ENCODE measurements around the gene RASAL2. TPM values are rescaled to one million over a fixed set of nuclear protein-coding genes. Genes with fewer than 3 reads are reported as not detected.

Gene RASAL2
- total and polyA plus RNA-seq, 2 of the 13 experiments (the other 11 are each of a cell fraction or from before 2014, with no cell fraction given), result 5.4 to 5.9 TPM

GRCh38 chr1:178399177-178399728 lies 305.3 kb downstream of the RASAL2 start (continued):
- TF ChIP-seq MIER3 (CRISPR knock-in tag; IDR thresholded peaks at IDR 0.05; ENCODE audit: borderline replicate concordance), result no peak
- TF ChIP-seq MXD1 (CRISPR knock-in tag; IDR thresholded peaks at IDR 0.05), result no peak
- no peak for TF ChIP-seq FOXA1 (IDR thresholded peaks at IDR 0.05)
- no peak for TF ChIP-seq FOXA1 (CRISPR knock-in tag; IDR thresholded peaks at IDR 0.05)
- no peak for TF ChIP-seq JARID2 (CRISPR knock-in tag; IDR thresholded peaks at IDR 0.05; ENCODE audit: insufficient replicate concordance)
- TF ChIP-seq ZFP36 (IDR thresholded peaks at IDR 0.05; ENCODE audit: borderline replicate concordance, low read depth, low read length, partially characterized antibody), result no peak
- TF ChIP-seq KLF13 (CRISPR knock-in tag; IDR thresholded peaks at IDR 0.05), result no peak
- TF ChIP-seq SRSF9 (IDR thresholded peaks at IDR 0.05; ENCODE audit: borderline replicate concordance, insufficient read depth, low read depth, low read length, poor library complexity, severe bottlenecking), result no peak
- TF ChIP-seq, protein P1, sequence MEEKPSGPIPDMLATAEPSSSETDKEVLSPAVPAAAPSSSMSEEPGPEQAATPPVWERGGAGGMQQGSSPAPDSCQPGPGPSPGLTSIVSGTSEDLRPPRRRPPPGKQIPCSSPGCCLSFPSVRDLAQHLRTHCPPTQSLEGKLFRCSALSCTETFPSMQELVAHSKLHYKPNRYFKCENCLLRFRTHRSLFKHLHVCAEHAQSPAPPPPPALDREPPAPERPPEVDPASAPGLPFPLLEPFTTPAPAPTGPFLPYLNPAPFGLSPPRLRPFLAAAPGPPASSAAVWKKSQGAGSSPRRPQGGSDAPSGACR (CRISPR knock-in tag; IDR thresholded peaks at IDR 0.05), result no peak

DNA sequence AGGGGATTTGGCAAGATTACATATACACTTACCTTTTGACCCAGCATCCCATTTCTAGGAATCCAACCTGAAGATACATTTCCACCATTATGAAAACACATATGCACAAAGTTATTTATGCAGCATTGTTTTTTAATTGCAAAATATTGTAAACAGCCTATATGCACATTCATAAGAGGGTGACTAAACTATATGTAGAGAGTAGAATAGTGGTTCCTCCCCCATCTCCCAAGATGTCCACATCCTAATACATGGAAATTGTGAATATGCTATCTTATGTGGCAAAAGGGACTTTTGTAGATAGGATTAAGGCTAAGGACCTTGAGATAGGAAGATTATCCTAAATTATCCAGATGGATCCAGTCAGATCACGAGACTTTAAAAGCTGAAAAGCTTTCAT lies 311.2 kb downstream of the RASAL2 start:
- ATAC-seq (no peak), FAIRE-seq (no peak), DNase-seq (ENCODE audit: low spot score) (no peak)
- Histone ChIP-seq H3K9ac (ENCODE audit: insufficient read depth, low read depth, low read length) (no peak overlapping the region), H3K36me3 (replicated peaks in 1 of 2; ENCODE audit: control insufficient read depth in 1 of 2, insufficient read depth in 2 of 2, low read length in 2 of 2) (no peaks in the 10 kb centered on the region), H4K20me1 (ENCODE audit: insufficient read depth, low read length) (no peaks in the 10 kb centered on the region), H3K4me3 (replicated peaks in 1 of 3; ENCODE audit: insufficient read depth in 1 of 3, low read depth in 2 of 3, low read length in 3 of 3) (no peak overlapping the region), H3K4me2 (ENCODE audit: low read depth, low read length) (no peak overlapping the region), H3K9me3 (ENCODE audit: low read length) (no peaks in the 10 kb centered on the region), H3K27ac (ENCODE audit: extremely low read length, insufficient read depth, low read length) (no peak overlapping the region), H3K79me2 (ENCODE audit: insufficient read depth, low read length) (no peaks in the 10 kb centered on the region), H2AFZ (ENCODE audit: low read length) (no peak overlapping the region), H3K27me3 (ENCODE audit: control insufficient read depth in 1 of 2, insufficient read depth in 2 of 2, low read length in 2 of 2) (no peaks in the 10 kb centered on the region), H3K4me1 (ENCODE audit: insufficient read depth, low read length) (no peaks in the 10 kb centered on the region)
- ChIA-PET CTCF (ENCODE audit: low intra/inter-chr PET ratio, low total read pairs) (no interaction called here), POLR2A (no interaction called here)
- no TSS peak for BruUV-seq (replicated peaks)
- in situ Hi-C loops (cut with HindIII; ENCODE audit: extremely low pct_ligation_motif_present, low pct_unique_long_range_greater_than_20kb), result no loop called here
- intact Hi-C loops (cut with micrococcal nuclease; ENCODE audit: unreplicated experiment), result no loop called here
- no peak for TF ChIP-seq MIER3 (CRISPR knock-in tag; IDR thresholded peaks at IDR 0.05; ENCODE audit: borderline replicate concordance)
- TF ChIP-seq ZNF614 (CRISPR knock-in tag; IDR thresholded peaks at IDR 0.05; ENCODE audit: borderline replicate concordance), result no peak
- no peak for TF ChIP-seq LRRFIP1 (CRISPR knock-in tag; conservative IDR thresholded peaks at IDR 0.05)
- no peak for TF ChIP-seq ZNF605 (CRISPR knock-in tag; IDR thresholded peaks at IDR 0.05)
- no peak for TF ChIP-seq TRIM24 (CRISPR knock-in tag; IDR thresholded peaks at IDR 0.05)
- no peak for TF ChIP-seq XBP1 (CRISPR knock-in tag; IDR thresholded peaks at IDR 0.05)
- TF ChIP-seq, protein P2, sequence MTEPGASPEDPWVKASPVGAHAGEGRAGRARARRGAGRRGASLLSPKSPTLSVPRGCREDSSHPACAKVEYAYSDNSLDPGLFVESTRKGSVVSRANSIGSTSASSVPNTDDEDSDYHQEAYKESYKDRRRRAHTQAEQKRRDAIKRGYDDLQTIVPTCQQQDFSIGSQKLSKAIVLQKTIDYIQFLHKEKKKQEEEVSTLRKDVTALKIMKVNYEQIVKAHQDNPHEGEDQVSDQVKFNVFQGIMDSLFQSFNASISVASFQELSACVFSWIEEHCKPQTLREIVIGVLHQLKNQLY (CRISPR knock-in tag; IDR thresholded peaks at IDR 0.05), result no peak
- no peak for TF ChIP-seq PAX8 (CRISPR knock-in tag; IDR thresholded peaks at IDR 0.05; ENCODE audit: borderline replicate concordance)
- TF ChIP-seq RXRA (CRISPR knock-in tag; IDR thresholded peaks at IDR 0.05), result no peak
- TF ChIP-seq ZBTB38 (CRISPR knock-in tag; IDR thresholded peaks at IDR 0.05), result no peak
- TF ChIP-seq ZNF543 (CRISPR knock-in tag; IDR thresholded peaks at IDR 0.05), result no peak
- no peak for TF ChIP-seq NR2C2 (CRISPR knock-in tag; IDR thresholded peaks at IDR 0.05; ENCODE audit: borderline replicate concordance)
- TF ChIP-seq YY1 (IDR thresholded peaks at IDR 0.05; ENCODE audit: insufficient read depth, insufficient replicate concordance, low read depth, low read length), result no peak
- 93% methylated on average over 1 of the region's 1 CpG for WGBS (ENCODE audit: low lambda C conversion rate)

Data from HepG2 (cell line).